Spleen (tissue), 11 donors: ENCODE measurements around the gene YIPF1. TPM values are rescaled to one million over a fixed set of nuclear protein-coding genes. Genes with fewer than 3 reads are reported as not detected.

Source experiments
- DNase-seq: peaks from one replicate; pipeline ENCODE4 v3.0.0-alpha.2; 2020
- H3K27ac ChIP-seq, 8 donors: fragments of 200-600 bp; sonication (generic) in 7 of 8; 1 replicate in 4 of 8; 2 replicates in 4 of 8; pipeline versions ENCODE4 v1.5.0 to v1.8.0; 2016 to 2021; ENCODE audit warnings: inconsistent platforms in 4 of 8, mild to moderate bottlenecking in 4 of 8, moderate library complexity in 1 of 8
- H3K27me3 ChIP-seq, 7 donors: fragments of 200-600 bp; sonication (generic) in 6 of 7; replicated peaks in 1 of 7; 1 replicate in 4 of 7; 2 replicates in 3 of 7; pipeline versions ENCODE4 v1.5.0 to v1.8.0; 2016 to 2021; ENCODE audit warnings: inconsistent platforms in 3 of 7, mild to moderate bottlenecking in 1 of 7
- H3K36me3 ChIP-seq, 6 donors: fragments of 200-600 bp; sonication (generic) in 5 of 6; 1 replicate in 4 of 6; 2 replicates in 2 of 6; pipeline versions ENCODE4 v1.5.0 to v1.8.0; 2016 to 2021; ENCODE audit warnings: inconsistent platforms in 2 of 6
- H3K4me1 ChIP-seq, 6 donors: fragments of 200-600 bp; sonication (generic) in 5 of 6; 1 replicate in 3 of 6; 2 replicates in 3 of 6; pipeline versions ENCODE4 v1.5.0 to v1.8.0; 2016 to 2021; ENCODE audit warnings: inconsistent platforms in 3 of 6
- H3K4me3 ChIP-seq, 8 donors: fragments of 200-600 bp; sonication (generic) in 7 of 8; 1 replicate in 4 of 8; 2 replicates in 4 of 8; pipeline versions ENCODE4 v1.5.0 to v1.8.0; 2016 to 2021; ENCODE audit warnings: inconsistent platforms in 4 of 8, mild to moderate bottlenecking in 4 of 8, moderate library complexity in 2 of 8
- H3K9me3 ChIP-seq, 8 donors: fragments of 200-600 bp; sonication (generic) in 7 of 8; 1 replicate in 4 of 8; 2 replicates in 4 of 8; pipeline versions ENCODE4 v1.5.0 to v1.8.0; 2016 to 2021; ENCODE audit warnings: inconsistent platforms in 4 of 8
- CTCF ChIP-seq, 11 experiments: fragments of 200-600 bp in 7 of 11; fragments of 450-650 bp in 4 of 11; sonication (generic) in 4 of 11; IDR thresholded peaks in 8 of 11; conservative IDR thresholded peaks in 3 of 11; 1 replicate in 7 of 11; 2 replicates in 4 of 11; pipeline versions ENCODE4 v1.4.0 to v1.8.0; 2016 to 2021; ENCODE audit warnings: antibody characterized with exemption in 11 of 11, inconsistent platforms in 4 of 11, mild to moderate bottlenecking in 1 of 11
- POLR2A ChIP-seq, 3 donors: fragments of 450-650 bp; IDR thresholded peaks; one replicate each; pipeline ENCODE4 v1.5.1; 2017; ENCODE audit warnings: antibody characterized with exemption in 3 of 3, mild to moderate bottlenecking in 1 of 3
- POLR2AphosphoS5 ChIP-seq, 3 donors: sonication (generic); formaldehyde crosslinking; IDR thresholded peaks; one replicate each; pipeline ENCODE4 v1.5.1; 2017; ENCODE audit warnings: antibody characterized with exemption in 3 of 3
- WGBS, 5 donors: extraction: QIAGEN DNeasy Blood & Tissue Kit in 3 of 5; methylation state at CpG; one replicate each; pipeline versions ENCODE4 v1.1.5 to v1.1.7; 2013 to 2018; 5-methylcytosine and 5-hydroxymethylcytosine counted together
- intact Hi-C: fragments of 100-400 bp; cut with DNase I; formaldehyde crosslinking; loops from one replicate; pipeline ENCODE4 v1.15.0; 2023; ENCODE audit warnings: low total_unique reads
- polyA plus RNA-seq, 3 donors: library from polyadenylated mRNA; stranded (reverse); fragments of 200-250 nt; gene quantifications; one replicate each; pipeline ENCODE4 v1.2.1, GENCODE V29; 2013
- total RNA-seq, 7 donors: library from RNA; depleted of rRNA in 3 of 7; stranded (reverse); fragments of >200 nt in 3 of 7; fragmentation: NEBNext Ultra II Directional in 4 of 7; extraction: Animal tissue kit (Norgen Biotek cat#: 25700) in 4 of 7; gene quantifications; one replicate each; pipeline versions ENCODE4 v1.1.0 to v1.2.1, GENCODE V29; 2016 to 2021
- donor health status: healthy with polysubstance abuse.
- donor health status: DM: no; HTN: no; CAD: no; lungs with moderate emphysema.
- donor health status: DM: no; HTN: no; CAD: no.
- donor health status: Bipolar disorder and iron deficiency.
- donor health status: healthy.
- donor health status: DM: no; HTN: no; CAD: no.
- donor health status: DM: yes; HTN: yes; CAD: no.

The YIPF1 gene
- total and polyA plus RNA-seq, 10 donors: 15.2 to 39.7 (median 22.0) TPM

- WGBS, 5 donors: 90 to 97% (median 91%) methylated on average over 2 of the region's 2 CpGs
- no peak overlapping the region for H3K27ac ChIP-seq
- intact Hi-C loops: no loop called here
- H3K36me3 ChIP-seq: peaks cover 0 to 84% (median 34%) of the 10 kb centered on the region in 6 donors
- no peaks in the 10 kb centered on the region for H3K4me1 ChIP-seq
- no peak for DNase-seq
- no peak overlapping the region for H3K4me3 ChIP-seq
- H3K9me3 ChIP-seq: peaks cover 0 to 12% (median 6%) of the 10 kb centered on the region in 8 donors
- H3K27me3 ChIP-seq: no peaks in the 10 kb centered on the region
- no peak for TF ChIP-seq CTCF (IDR thresholded peaks at IDR 0.05 in 8 of 11, conservative IDR thresholded peaks at IDR 0.05 in 3 of 11)
- TF ChIP-seq POLR2AphosphoS5 (IDR thresholded peaks at IDR 0.05): no peak
- TF ChIP-seq POLR2A (IDR thresholded peaks at IDR 0.05): no peak
These were observed 37.8 kb upstream of the YIPF1 start for GRCh38 chr1:53927376-53927881.

- TF ChIP-seq POLR2AphosphoS5 (IDR thresholded peaks at IDR 0.05) (no peak), CTCF (IDR thresholded peaks at IDR 0.05 in 8 of 11, conservative IDR thresholded peaks at IDR 0.05 in 3 of 11) (no peak), POLR2A (IDR thresholded peaks at IDR 0.05) (no peak)
- no peaks in the 10 kb centered on the region for H3K27me3 ChIP-seq
- no peak overlapping the region for H3K4me3 ChIP-seq
- WGBS, 5 donors: 79 to 82% (median 80%) methylated on average over 3 of the region's 3 CpGs
- H3K9me3 ChIP-seq: no peaks in the 10 kb centered on the region
- no peak for DNase-seq
- intact Hi-C loops: no loop called here
- peaks cover 0 to 99% (median 30%) of the 10 kb centered on the region in 6 donors for H3K36me3 ChIP-seq
- no peaks in the 10 kb centered on the region for H3K4me1 ChIP-seq
- H3K27ac ChIP-seq: no peak overlapping the region
These were observed 30.1 kb upstream of the YIPF1 start for GRCh38 chr1:53919675-53920066.

- 84 to 95% (median 91%) methylated on average over 5 of the region's 5 CpGs for WGBS, 5 donors
- Histone ChIP-seq H3K4me3 (no peak overlapping the region), H3K36me3 (peaks cover 0 to 98% (median 23%) of the 10 kb centered on the region in 6 donors), H3K4me1 (no peaks in the 10 kb centered on the region), H3K27ac (no peak overlapping the region), H3K27me3 (no peaks in the 10 kb centered on the region), H3K9me3 (no peaks in the 10 kb centered on the region)
- no peak for DNase-seq
- TF ChIP-seq POLR2A (IDR thresholded peaks at IDR 0.05) (no peak), CTCF (IDR thresholded peaks at IDR 0.05 in 8 of 11, conservative IDR thresholded peaks at IDR 0.05 in 3 of 11) (no peak), POLR2AphosphoS5 (IDR thresholded peaks at IDR 0.05) (no peak)
- intact Hi-C loops: no loop called here
These were observed 28.7 kb upstream of the YIPF1 start for GRCh38 chr1:53918343-53918742.

GRCh38 chr1:53913352-53914033 is 23.9 kb upstream of the YIPF1 start:
- Histone ChIP-seq H3K4me3 (no peak overlapping the region), H3K9me3 (no peaks in the 10 kb centered on the region), H3K27me3 (no peaks in the 10 kb centered on the region), H3K4me1 (no peaks in the 10 kb centered on the region), H3K27ac (no peak overlapping the region), H3K36me3 (peaks cover 0 to 69% (median 11%) of the 10 kb centered on the region in 6 donors)
- no peak for DNase-seq
- TF ChIP-seq CTCF (IDR thresholded peaks at IDR 0.05 in 8 of 11, conservative IDR thresholded peaks at IDR 0.05 in 3 of 11) (no peak), POLR2A (IDR thresholded peaks at IDR 0.05) (no peak), POLR2AphosphoS5 (IDR thresholded peaks at IDR 0.05) (no peak)
- intact Hi-C loops: no loop called here
- 88 to 92% (median 91%) methylated on average over 5 of the region's 5 CpGs for WGBS, 5 donors
